Thymus (tissue), 11 donors: ENCODE measurements around the gene ADRB2. TPM values are rescaled to one million over a fixed set of nuclear protein-coding genes. Genes with fewer than 3 reads are reported as not detected.

Experiments used
- DNase-seq, 9 donors: peaks; one replicate each; pipeline ENCODE4 v3.0.0-alpha.2; 2013; ENCODE audit warnings: low spot score in 9 of 9, low read depth in 6 of 9, missing footprints in 1 of 9
- H3K27ac ChIP-seq, 2 donors: one replicate each; pipeline ENCODE4 v1.5.1; 2013; ENCODE audit warnings: control low read depth in 1 of 2, low read depth in 1 of 2, low read length in 1 of 2, mild to moderate bottlenecking in 1 of 2, moderate library complexity in 1 of 2
- H3K27me3 ChIP-seq, 2 donors: one replicate each; pipeline ENCODE4 v1.5.1; 2013; ENCODE audit warnings: low read length in 1 of 2; ENCODE audit not compliant: control insufficient read depth in 2 of 2, insufficient read depth in 1 of 2
- H3K36me3 ChIP-seq, 2 donors: one replicate each; pipeline ENCODE4 v1.5.1; 2013; ENCODE audit warnings: low read length in 1 of 2, mild to moderate bottlenecking in 1 of 2, moderate library complexity in 1 of 2; ENCODE audit not compliant: control insufficient read depth in 2 of 2, insufficient read depth in 2 of 2
- H3K4me1 ChIP-seq, 2 donors: one replicate each; pipeline ENCODE4 v1.5.1; 2013; ENCODE audit warnings: low read length in 2 of 2; ENCODE audit not compliant: control insufficient read depth in 2 of 2, insufficient read depth in 2 of 2
- H3K4me3 ChIP-seq, 2 donors: one replicate each; pipeline ENCODE4 v1.5.1; 2013; ENCODE audit warnings: low read length in 2 of 2, control low read depth in 1 of 2, mild to moderate bottlenecking in 1 of 2
- H3K9me3 ChIP-seq, 2 donors: one replicate each; pipeline ENCODE4 v1.5.1; 2013; ENCODE audit warnings: low read length in 1 of 2, mild to moderate bottlenecking in 1 of 2; ENCODE audit not compliant: control insufficient read depth in 2 of 2, insufficient read depth in 1 of 2
- WGBS: extraction: QIAGEN DNeasy Blood & Tissue Kit; methylation state at CpG from one replicate; pipeline ENCODE4 v1.1.7; 2013; 5-methylcytosine and 5-hydroxymethylcytosine counted together
- polyA plus RNA-seq: library from polyadenylated mRNA; stranded (reverse); fragments of 200-250 nt; gene quantifications from one replicate; pipeline ENCODE4 v1.2.3, GENCODE V29; 2013
- total RNA-seq: library from RNA; stranded (reverse); fragments of 120-200 nt; gene quantifications from one replicate; pipeline ENCODE4 v1.2.4, GENCODE V29; 2013
- donor health status: healthy.

The ADRB2 gene
- total and polyA plus RNA-seq, 2 donors = 1.9 to 2.2 TPM

GRCh38 chr5:148842161-148842560 lies 15.8 kb downstream of the ADRB2 start:
- H3K9me3 ChIP-seq = no peaks in the 10 kb centered on the region
- no peaks in the 10 kb centered on the region for H3K36me3 ChIP-seq
- no peaks in the 10 kb centered on the region for H3K27me3 ChIP-seq
- DNase-seq = no peak
- 93% methylated on average over 2 of the region's 2 CpGs for WGBS
- H3K4me1 ChIP-seq = no peaks in the 10 kb centered on the region
- no peak overlapping the region for H3K27ac ChIP-seq
- H3K4me3 ChIP-seq = no peak overlapping the region

- no peaks in the 10 kb centered on the region for H3K9me3 ChIP-seq
- no peak overlapping the region for H3K27ac ChIP-seq
- 89% methylated on average over 10 of the region's 10 CpGs for WGBS
- no peaks in the 10 kb centered on the region for H3K4me1 ChIP-seq
- no peak overlapping the region for H3K4me3 ChIP-seq
- H3K36me3 ChIP-seq = no peaks in the 10 kb centered on the region
- no peak for DNase-seq
- H3K27me3 ChIP-seq = no peaks in the 10 kb centered on the region
These were observed 17.3 kb downstream of the ADRB2 start for GRCh38 chr5:148843510-148844318.

- 94% methylated on average over 7 of the region's 7 CpGs for WGBS
- no peak for DNase-seq
- Histone ChIP-seq H3K4me1 (no peaks in the 10 kb centered on the region), H3K4me3 (no peak overlapping the region), H3K27ac (no peak overlapping the region), H3K9me3 (no peaks in the 10 kb centered on the region), H3K36me3 (no peaks in the 10 kb centered on the region), H3K27me3 (no peaks in the 10 kb centered on the region)
These were observed 18.2 kb downstream of the ADRB2 start for GRCh38 chr5:148844433-148845280.

- Histone ChIP-seq H3K27me3 (no peaks in the 10 kb centered on the region), H3K9me3 (no peaks in the 10 kb centered on the region), H3K4me1 (no peaks in the 10 kb centered on the region), H3K4me3 (no peak overlapping the region), H3K36me3 (no peaks in the 10 kb centered on the region), H3K27ac (no peak overlapping the region)
- no peak for DNase-seq
These were observed 20.5 kb downstream of the ADRB2 start for GRCh38 chr5:148846930-148847329.

- Histone ChIP-seq H3K36me3 (no peaks in the 10 kb centered on the region), H3K9me3 (no peaks in the 10 kb centered on the region), H3K27me3 (no peaks in the 10 kb centered on the region), H3K27ac (no peak overlapping the region), H3K4me1 (no peaks in the 10 kb centered on the region), H3K4me3 (no peak overlapping the region)
- no peak for DNase-seq
- WGBS = 98% methylated on average over 2 of the region's 2 CpGs
These were observed 21.0 kb downstream of the ADRB2 start for GRCh38 chr5:148847456-148847855.

GRCh38 chr5:148848393-148849031 lies 22.1 kb downstream of the ADRB2 start:
- 92% methylated on average over 3 of the region's 3 CpGs for WGBS
- H3K4me3 ChIP-seq = no peak overlapping the region

GRCh38 chr5:148849461-148849860 lies 23.1 kb downstream of the ADRB2 start:
- Histone ChIP-seq H3K27ac (no peak overlapping the region), H3K36me3 (no peaks in the 10 kb centered on the region), H3K4me3 (no peak overlapping the region), H3K9me3 (no peaks in the 10 kb centered on the region), H3K4me1 (no peaks in the 10 kb centered on the region), H3K27me3 (no peaks in the 10 kb centered on the region)
- no peak for DNase-seq
- 53% methylated on average over 4 of the region's 4 CpGs for WGBS

More at GRCh38 chr5:148848393-148849031, 22.1 kb downstream of the ADRB2 start:
- Histone ChIP-seq H3K4me1 (no peaks in the 10 kb centered on the region), H3K27me3 (no peaks in the 10 kb centered on the region), H3K27ac (no peak overlapping the region), H3K36me3 (no peaks in the 10 kb centered on the region), H3K9me3 (no peaks in the 10 kb centered on the region)
- DNase-seq = no peak

GRCh38 chr5:148850836-148851235 lies 24.4 kb downstream of the ADRB2 start:
- Histone ChIP-seq H3K4me3 (no peak overlapping the region), H3K27me3 (no peaks in the 10 kb centered on the region), H3K27ac (no peak overlapping the region), H3K9me3 (no peaks in the 10 kb centered on the region), H3K36me3 (no peaks in the 10 kb centered on the region), H3K4me1 (no peaks in the 10 kb centered on the region)
- 94% methylated on average over 2 of the region's 2 CpGs for WGBS
- DNase-seq = no peak

- H3K4me1 ChIP-seq = no peaks in the 10 kb centered on the region
- H3K4me3 ChIP-seq = no peak overlapping the region
- H3K27ac ChIP-seq = no peak overlapping the region
- H3K9me3 ChIP-seq = no peaks in the 10 kb centered on the region
- 98% methylated on average over 2 of the region's 2 CpGs for whole genome bisulfite sequencing
- H3K27me3 ChIP-seq = no peaks in the 10 kb centered on the region
- DNase-seq = no peak
- no peaks in the 10 kb centered on the region for H3K36me3 ChIP-seq
These were observed 27.5 kb downstream of the ADRB2 start for GRCh38 chr5:148853868-148854267.
